IMR-90 (cell line): ENCODE data around the gene DPF3. TPM values are rescaled to one million over a fixed set of nuclear protein-coding genes. Genes with fewer than 3 reads are reported as not detected.

ENCODE experiments used
- ATAC-seq: fragments of 200-7000 bp; cut with Tn5 transposase; 2 replicates; pipeline ENCODE4 v1.9.1; 2020; ENCODE audit warnings: low read depth, mild to moderate bottlenecking, moderate library complexity
- BruUV-seq: library from RNA; stranded (reverse); fragments of 400-500 nt; replicated peaks from 2 replicates; lab custom pipeline; 2021; lab: Mats Ljungman, UMichigan
- CTCF ChIA-PET: fragments of 300-600 bp; formaldehyde crosslinking; extraction: SDS; loops from one replicate; lab custom pipeline; 2021; ENCODE audit warnings: antibody characterized with exemption; lab: Yijun Ruan, JAX
- POLR2A ChIA-PET: fragments of 300-600 bp; sonication (Branson Sonifier 250); formaldehyde crosslinking; loops from one replicate; lab custom pipeline; 2022; ENCODE audit warnings: antibody characterized with exemption; ENCODE audit not compliant: unreplicated experiment; lab: Charles Lee
- DNase-seq: peaks from one replicate; pipeline ENCODE4 v3.0.0; 2013
- H2AFZ ChIP-seq: replicated peaks from 2 replicates; pipeline ENCODE3; 2013; ENCODE audit warnings: low read length, mild to moderate bottlenecking; ENCODE audit not compliant: poor library complexity
- H2AK5ac ChIP-seq: 2 replicates; pipeline ENCODE4 v1.6.1; 2013; ENCODE audit warnings: low read depth, low read length, inconsistent platforms
- H2AK9ac ChIP-seq: replicated peaks from 2 replicates; pipeline ENCODE3; 2013; ENCODE audit warnings: mild to moderate bottlenecking, low read depth, low read length, moderate library complexity; ENCODE audit not compliant: poor library complexity
- H2BK120ac ChIP-seq: 2 replicates; pipeline ENCODE4 v1.6.1; 2013; ENCODE audit warnings: low read depth, low read length, inconsistent platforms
- H2BK15ac ChIP-seq: 3 replicates; pipeline ENCODE4 v1.6.1; 2013; ENCODE audit warnings: low read depth, low read length, inconsistent platforms
- H2BK20ac ChIP-seq: 2 replicates; pipeline ENCODE4 v1.6.1; 2013; ENCODE audit warnings: low read depth, mild to moderate bottlenecking, inconsistent platforms, low read length, moderate library complexity
- H2BK5ac ChIP-seq: 2 replicates; pipeline ENCODE4 v1.6.1; 2013; ENCODE audit warnings: mild to moderate bottlenecking, low read depth, low read length, inconsistent platforms; ENCODE audit not compliant: poor library complexity, severe bottlenecking
- H3K14ac ChIP-seq: replicated peaks from 2 replicates; pipeline ENCODE4 v1.6.1; 2013; ENCODE audit warnings: low read depth, low read length, inconsistent platforms
- H3K18ac ChIP-seq: 2 replicates; pipeline ENCODE4 v1.6.1; 2013; ENCODE audit warnings: low read depth, low read length, control low read depth
- H3K23ac ChIP-seq: 2 replicates; pipeline ENCODE4 v1.6.1; 2013; ENCODE audit warnings: low read depth, low read length, inconsistent platforms
- H3K27ac ChIP-seq: 2 replicates; pipeline ENCODE4 v1.5.1; 2013; ENCODE audit warnings: mild to moderate bottlenecking, control low read depth, low read length; ENCODE audit not compliant: insufficient read depth
- H3K27me3 ChIP-seq: 2 replicates; pipeline ENCODE4 v1.6.1; 2013; ENCODE audit warnings: low read length; ENCODE audit not compliant: control insufficient read depth, insufficient read depth
- H3K36me3 ChIP-seq: 2 replicates; pipeline ENCODE4 v1.6.1; 2013; ENCODE audit warnings: low read length, mixed read lengths; ENCODE audit not compliant: control insufficient read depth, insufficient read depth
- H3K4ac ChIP-seq: 2 replicates; pipeline ENCODE4 v1.6.1; 2013; ENCODE audit warnings: low read depth, low read length, inconsistent platforms
- H3K4me1 ChIP-seq: 2 replicates; pipeline ENCODE4 v1.6.1; 2013; ENCODE audit warnings: low read length, mixed read lengths; ENCODE audit not compliant: control insufficient read depth, insufficient read depth
- H3K4me2 ChIP-seq: 2 replicates; pipeline ENCODE4 v1.6.1; 2013; ENCODE audit warnings: low read depth, mild to moderate bottlenecking, control low read depth, low read length, moderate library complexity
- H3K4me3 ChIP-seq: 2 replicates; pipeline ENCODE4 v1.5.1; 2013; ENCODE audit warnings: low read depth, mild to moderate bottlenecking, control low read depth, low read length, moderate library complexity; ENCODE audit not compliant: insufficient read depth
- H3K56ac ChIP-seq: 2 replicates; pipeline ENCODE4 v1.6.1; 2013; ENCODE audit warnings: low read length, inconsistent platforms; ENCODE audit not compliant: insufficient read depth; ENCODE audit errors: extremely low read depth
- H3K79me1 ChIP-seq, 2 experiments: 2 replicates each; pipeline ENCODE4 v1.6.1; 2013; ENCODE audit warnings: low read length in 2 of 2, inconsistent platforms in 1 of 2, low read depth in 1 of 2
- H3K9ac ChIP-seq: 2 replicates; pipeline ENCODE4 v1.6.1; 2013; ENCODE audit warnings: low read depth, low read length, control low read depth
- H3K9me1 ChIP-seq: 2 replicates; pipeline ENCODE4 v1.6.1; 2013; ENCODE audit warnings: low read length, inconsistent platforms; ENCODE audit not compliant: insufficient read depth
- H3K9me3 ChIP-seq: 2 replicates; pipeline ENCODE4 v1.6.1; 2013; ENCODE audit warnings: low read length; ENCODE audit not compliant: control insufficient read depth, insufficient read depth
- H4K20me1 ChIP-seq: 2 replicates; pipeline ENCODE4 v1.6.1; 2013; ENCODE audit warnings: low read length, inconsistent platforms; ENCODE audit not compliant: insufficient read depth
- H4K5ac ChIP-seq: 2 replicates; pipeline ENCODE4 v1.6.1; 2013; ENCODE audit warnings: mild to moderate bottlenecking, low read depth, low read length, control low read depth
- H4K8ac ChIP-seq, 2 experiments: 2 replicates each; pipeline ENCODE4 v1.6.1; 2013; ENCODE audit warnings: low read depth in 2 of 2, low read length in 2 of 2, control low read depth in 1 of 2, inconsistent platforms in 1 of 2
- H4K91ac ChIP-seq: 2 replicates; pipeline ENCODE4 v1.6.1; 2013; ENCODE audit warnings: low read depth, low read length, inconsistent platforms; ENCODE audit not compliant: insufficient read depth
- BHLHE40 ChIP-seq: fragments of 150-350 bp; IDR thresholded peaks from 2 replicates; pipeline ENCODE4 v1.6.1; 2016; ENCODE audit warnings: mild to moderate bottlenecking, low read depth, low read length
- CEBPB ChIP-seq: IDR thresholded peaks from 2 replicates; pipeline ENCODE4 v1.6.1; 2012; ENCODE audit warnings: low read depth, low read length, improper control_type of control experiment
- CHD1 ChIP-seq: IDR thresholded peaks from 2 replicates; pipeline ENCODE4 v1.6.1; 2012; ENCODE audit warnings: low read depth, low read length, improper control_type of control experiment
- CTCF ChIP-seq: conservative IDR thresholded peaks from 2 replicates; pipeline ENCODE4 v1.5.1; 2012; ENCODE audit warnings: mild to moderate bottlenecking, low read depth, low read length, improper control_type of control experiment
- ELK1 ChIP-seq: fragments of 150-350 bp; IDR thresholded peaks from 2 replicates; pipeline ENCODE4 v1.6.1; 2016; ENCODE audit warnings: low read depth, mild to moderate bottlenecking, low read length, moderate library complexity, borderline replicate concordance
- FOS ChIP-seq: fragments of 150-350 bp; IDR thresholded peaks from 2 replicates; pipeline ENCODE4 v1.6.1; 2016; ENCODE audit warnings: low read depth, low read length
- MAFK ChIP-seq: IDR thresholded peaks from 2 replicates; pipeline ENCODE4 v1.6.1; 2012; ENCODE audit warnings: low read depth, low read length, improper control_type of control experiment
- MAZ ChIP-seq: IDR thresholded peaks from 2 replicates; pipeline ENCODE4 v1.6.1; 2012; ENCODE audit warnings: low read depth, mild to moderate bottlenecking, low read length, improper control_type of control experiment, moderate library complexity, borderline replicate concordance
- MXI1 ChIP-seq: IDR thresholded peaks from 2 replicates; pipeline ENCODE4 v1.6.1; 2012; ENCODE audit warnings: low read depth, mild to moderate bottlenecking, low read length, moderate library complexity, borderline replicate concordance
- NFE2L2 ChIP-seq: fragments of 150-350 bp; IDR thresholded peaks from 2 replicates; pipeline ENCODE4 v1.6.1; 2016; ENCODE audit warnings: low read depth, mild to moderate bottlenecking, low read length
- POLR2A ChIP-seq: IDR thresholded peaks from 2 replicates; pipeline ENCODE4 v1.6.1; 2012; ENCODE audit warnings: mild to moderate bottlenecking, low read depth, low read length
- RAD21 ChIP-seq: IDR thresholded peaks from 2 replicates; pipeline ENCODE4 v1.6.1; 2012; ENCODE audit warnings: low read length, improper control_type of control experiment
- RCOR1 ChIP-seq: IDR thresholded peaks from 2 replicates; pipeline ENCODE4 v1.6.1; 2012; ENCODE audit warnings: mild to moderate bottlenecking, low read length, improper control_type of control experiment; ENCODE audit not compliant: insufficient replicate concordance
- RFX5 ChIP-seq: IDR thresholded peaks from 2 replicates; pipeline ENCODE4 v1.8.0; 2012; ENCODE audit warnings: low read depth, mild to moderate bottlenecking, low read length, moderate library complexity
- SMC3 ChIP-seq: fragments of 150-350 bp; IDR thresholded peaks from 2 replicates; pipeline ENCODE4 v1.6.1; 2016; ENCODE audit warnings: low read depth, mild to moderate bottlenecking, antibody characterized with exemption, low read length, moderate library complexity
- USF2 ChIP-seq: fragments of 150-350 bp; IDR thresholded peaks from 2 replicates; pipeline ENCODE4 v1.6.1; 2017; ENCODE audit warnings: mild to moderate bottlenecking, antibody characterized with exemption, low read length, low read depth
- WGBS, 2 experiments: methylation state at CpG; one replicate each; pipeline versions ENCODE4 v1.1.5 to v1.1.7; 2013; ENCODE audit warnings: missing lambda C conversion rate in 2 of 2; ENCODE audit not compliant: insufficient read length in 1 of 2; ENCODE audit errors: extremely low coverage in 2 of 2; 5-methylcytosine and 5-hydroxymethylcytosine counted together
- dilution Hi-C: fragments of 300-500 bp; cut with HindIII; formaldehyde crosslinking; loops from one replicate; pipeline ENCODE4 v1.14.3; 2018; ENCODE audit warnings: low sequenced_read_pairs; ENCODE audit not compliant: unreplicated experiment
- in situ Hi-C: fragments of 300-500 bp; cut with MboI; formaldehyde crosslinking; loops from 3 replicates; pipeline ENCODE4 v1.14.3; 2019; ENCODE audit warnings: low sequenced_read_pairs, inconsistent platforms, mixed read lengths
- intact Hi-C: fragments of 100-400 bp; cut with micrococcal nuclease; formaldehyde crosslinking; loops from 2 replicates; pipeline ENCODE4 v1.10.0; 2022
- polyA plus RNA-seq, 3 experiments: library from polyadenylated mRNA; depleted of rRNA; stranded (reverse); fragments of >200 nt; gene quantifications; 2 replicates each; pipeline ENCODE4 v1.2.3, GENCODE V29; 2012; ENCODE audit warnings: low replicate concordance in 1 of 3
- total RNA-seq: library from RNA; depleted of rRNA; stranded (reverse); fragments of >200 nt; gene quantifications from 2 replicates; pipeline ENCODE4 v1.2.3, GENCODE V29; 2012

Gene DPF3
- total and polyA plus RNA-seq, 2 of the 4 experiments (the other 2 are of a cell fraction), result 30.5 to 32.8 TPM

GRCh38 chr14:72755766-72756165 is 138.1 kb downstream of the DPF3 start:
- WGBS, 2 experiments, result 50% methylated on average over 3 of the region's 3 CpGs; no CpG with 5 or more reads in 1 of the 2 experiments
- no TSS peak for BruUV-seq
- CTCF ChIA-PET, result interaction anchor here (1.4 kb wide), 1 partner anchor 11 kb away, joined by 3 read pairs; no protein-coding TSS in a partner anchor

More at GRCh38 chr14:72755766-72756165, 138.1 kb downstream of the DPF3 start:
- H3K27me3 ChIP-seq, result no peaks in the 10 kb centered on the region
- POLR2A ChIA-PET, result no interaction called here
- no peak overlapping the region for H4K91ac ChIP-seq
- intact Hi-C loops, result no loop called here
- no peak overlapping the region; the same call in 1 of the 2 replicates for H4K5ac ChIP-seq
- no peak overlapping the region for H3K4me3 ChIP-seq
- no peak for TF ChIP-seq BHLHE40
- no peak for TF ChIP-seq RCOR1
- no peak for TF ChIP-seq USF2
- no peak for TF ChIP-seq RFX5
- TF ChIP-seq CHD1, result no peak
- no peak for TF ChIP-seq ELK1
- TF ChIP-seq CTCF, result no peak
- TF ChIP-seq POLR2A, result no peak
- no peak for TF ChIP-seq MXI1
- TF ChIP-seq NFE2L2, result no peak
- no peak for TF ChIP-seq RAD21
- no peak for TF ChIP-seq MAZ
- TF ChIP-seq MAFK, result no peak
- no peak for TF ChIP-seq FOS
- no peak for TF ChIP-seq SMC3
- TF ChIP-seq CEBPB, result no peak
- no peak overlapping the region; the same call in 1 of the 2 replicates for H2AK5ac ChIP-seq
- peaks cover 9% of the 10 kb centered on the region for H3K9me1 ChIP-seq
- no peak overlapping the region for H2BK5ac ChIP-seq
- H3K4me2 ChIP-seq, result no peak overlapping the region
- peaks cover 6% of the 10 kb centered on the region for H3K9me3 ChIP-seq
- H3K4me1 ChIP-seq, result no peaks in the 10 kb centered on the region
- DNase-seq (peak; percentile 19), ATAC-seq (no peak)
- dilution Hi-C loops, result no loop called here
- H2BK120ac ChIP-seq, result no peak overlapping the region
- no peak overlapping the region for H3K14ac ChIP-seq
- H3K23ac ChIP-seq, result no peak overlapping the region
- peak overlapping the region; percentile 9; the same call in 1 of the 2 replicates for H3K18ac ChIP-seq
- no peak overlapping the region for H3K56ac ChIP-seq
- no peak overlapping the region for H3K9ac ChIP-seq
- H3K79me1 ChIP-seq, result peaks cover 7 to 21% of the 10 kb centered on the region in 2 experiments
- no peaks in the 10 kb centered on the region for H4K20me1 ChIP-seq
- H3K27ac ChIP-seq, result no peak overlapping the region
- no peak overlapping the region for H4K8ac ChIP-seq
- no peak overlapping the region for H2BK20ac ChIP-seq
- H2AFZ ChIP-seq, result no peak overlapping the region
- no peak overlapping the region for H3K4ac ChIP-seq
- peaks cover 3% of the 10 kb centered on the region; the same call in 1 of the 2 replicates for H3K36me3 ChIP-seq
- H2AK9ac ChIP-seq, result no peak overlapping the region
- no peak overlapping the region for H2BK15ac ChIP-seq
- in situ Hi-C loops, result no loop called here
